ENCODE results near the gene CD99L2. TPM values are rescaled to one million over a fixed set of nuclear protein-coding genes. Genes with fewer than 3 reads are reported as not detected.

The CD99L2 gene
- total and polyA plus RNA-seq, 2 of the 8 experiments (the other 6 are each of a cell fraction or from before 2014, with no cell fraction given) = 8.0 to 8.5 TPM

DNA sequence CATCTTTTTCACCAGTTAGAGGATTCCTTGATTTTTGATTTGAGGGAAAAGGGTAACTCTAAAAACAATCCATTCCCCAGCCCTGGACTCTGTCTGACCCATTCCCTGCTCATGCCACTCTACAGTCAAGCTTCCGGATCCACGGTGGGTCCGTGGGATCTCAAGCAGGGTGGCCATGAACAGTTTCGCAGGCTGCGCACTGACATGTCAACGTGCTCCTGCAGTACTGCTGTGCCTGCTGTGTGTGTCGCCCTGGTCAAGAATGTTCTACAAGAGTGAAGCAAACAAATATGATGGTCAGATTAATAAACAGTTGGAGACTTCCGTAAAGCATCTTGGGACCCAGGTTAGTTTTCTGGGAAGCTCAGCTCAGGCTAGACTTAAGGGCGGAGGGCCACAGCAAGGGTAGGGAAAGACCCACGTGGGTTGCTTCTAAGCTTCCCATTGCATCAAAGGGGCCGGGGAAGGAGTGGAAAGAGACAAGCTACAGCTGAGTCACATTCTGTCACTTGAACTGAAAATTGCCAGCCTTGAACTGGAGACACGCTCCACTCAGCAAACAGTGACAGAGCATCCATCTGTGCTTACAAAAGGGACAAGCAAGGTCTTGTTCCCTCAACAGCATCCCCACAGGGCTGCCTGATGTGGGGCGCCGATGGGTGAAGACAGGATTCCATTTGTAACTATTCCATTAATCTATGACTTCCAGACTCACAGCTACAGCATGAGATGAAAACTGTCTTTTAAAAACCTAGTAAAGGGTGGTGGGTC, 123.5 kb downstream of the CD99L2 start (continued):
- TF ChIP-seq CREB1 (IDR thresholded peaks at IDR 0.05) (no peak), PHF8 (conservative IDR thresholded peaks at IDR 0.05; ENCODE audit: low read depth, low read length) (no peak), SP4 (IDR thresholded peaks at IDR 0.05; ENCODE audit: low read length) (no peak), HDAC2 (IDR thresholded peaks at IDR 0.05; ENCODE audit: borderline replicate concordance in 1 of 2, low read depth in 2 of 2, low read length in 2 of 2) (no peak), SUZ12 (IDR thresholded peaks at IDR 0.05; ENCODE audit: low read length) (no peak), SIN3A (conservative IDR thresholded peaks at IDR 0.05 in 1 of 2, IDR thresholded peaks at IDR 0.05 in 1 of 2; ENCODE audit: low read depth in 1 of 2, low read length in 2 of 2) (no peak), SAP30 (IDR thresholded peaks at IDR 0.05; ENCODE audit: insufficient read depth, insufficient replicate concordance, low read length) (no peak), TCF12 (IDR thresholded peaks at IDR 0.05; ENCODE audit: low read depth, low read length) (no peak), JUND (IDR thresholded peaks at IDR 0.05; ENCODE audit: low read length) (no peak)
- TF ChIP-seq, protein P1, sequence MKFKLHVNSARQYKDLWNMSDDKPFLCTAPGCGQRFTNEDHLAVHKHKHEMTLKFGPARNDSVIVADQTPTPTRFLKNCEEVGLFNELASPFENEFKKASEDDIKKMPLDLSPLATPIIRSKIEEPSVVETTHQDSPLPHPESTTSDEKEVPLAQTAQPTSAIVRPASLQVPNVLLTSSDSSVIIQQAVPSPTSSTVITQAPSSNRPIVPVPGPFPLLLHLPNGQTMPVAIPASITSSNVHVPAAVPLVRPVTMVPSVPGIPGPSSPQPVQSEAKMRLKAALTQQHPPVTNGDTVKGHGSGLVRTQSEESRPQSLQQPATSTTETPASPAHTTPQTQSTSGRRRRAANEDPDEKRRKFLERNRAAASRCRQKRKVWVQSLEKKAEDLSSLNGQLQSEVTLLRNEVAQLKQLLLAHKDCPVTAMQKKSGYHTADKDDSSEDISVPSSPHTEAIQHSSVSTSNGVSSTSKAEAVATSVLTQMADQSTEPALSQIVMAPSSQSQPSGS (IDR thresholded peaks at IDR 0.05; ENCODE audit: low read length) = no peak
